ENCODE results near the gene CAMK4. TPM values are rescaled to one million over a fixed set of nuclear protein-coding genes. Genes with fewer than 3 reads are reported as not detected.
"Not testable (repeated sequence)": the region's sequence is repeated elsewhere in the genome, so short reads cannot be mapped to it uniquely, and the experiment has no call there.

Gene CAMK4
- total RNA-seq, 4 donors from 2014 or later: 3.5 to 38.8 (median 6.2) TPM

- no peaks in the 10 kb centered on the region for H3K9me3 ChIP-seq
- no peak overlapping the region for H3K27ac ChIP-seq
- no peaks in the 10 kb centered on the region for H3K27me3 ChIP-seq
- no peaks in the 10 kb centered on the region for H3K4me1 ChIP-seq
- TF ChIP-seq POLR2A (IDR thresholded peaks at IDR 0.05) (no peak), CTCF (IDR thresholded peaks at IDR 0.05) (no peak)
- no peak for DNase-seq
- H3K4me3 ChIP-seq: no peak overlapping the region
- no peaks in the 10 kb centered on the region for H3K36me3 ChIP-seq
Measured at GRCh38 chr5:111401906-111402305, 177.7 kb downstream of the CAMK4 start.

GRCh38 chr5:111404270-111404769 is 180.1 kb downstream of the CAMK4 start:
- no peak for DNase-seq
- no peaks in the 10 kb centered on the region for H3K9me3 ChIP-seq
- no peaks in the 10 kb centered on the region for H3K4me1 ChIP-seq
- no peak overlapping the region for H3K27ac ChIP-seq
- TF ChIP-seq POLR2A (IDR thresholded peaks at IDR 0.05): no peak
- no peak for TF ChIP-seq CTCF (IDR thresholded peaks at IDR 0.05)
- H3K36me3 ChIP-seq: no peaks in the 10 kb centered on the region
- no peaks in the 10 kb centered on the region for H3K27me3 ChIP-seq
- no peak overlapping the region for H3K4me3 ChIP-seq

- Histone ChIP-seq H3K9me3 (no peaks in the 10 kb centered on the region), H3K27ac (no peak overlapping the region), H3K4me3 (no peak overlapping the region), H3K36me3 (no peaks in the 10 kb centered on the region), H3K4me1 (no peaks in the 10 kb centered on the region), H3K27me3 (no peaks in the 10 kb centered on the region)
- TF ChIP-seq POLR2A (IDR thresholded peaks at IDR 0.05) (no peak), CTCF (IDR thresholded peaks at IDR 0.05) (no peak)
- DNase-seq: no peak
Measured at GRCh38 chr5:111407562-111407961, 183.4 kb downstream of the CAMK4 start.

- no peaks in the 10 kb centered on the region for H3K9me3 ChIP-seq
- no peaks in the 10 kb centered on the region for H3K4me1 ChIP-seq
- no peak overlapping the region for H3K27ac ChIP-seq
- no peaks in the 10 kb centered on the region for H3K27me3 ChIP-seq
- no peak for TF ChIP-seq POLR2A (IDR thresholded peaks at IDR 0.05)
- TF ChIP-seq CTCF (IDR thresholded peaks at IDR 0.05): no peak
- no peak overlapping the region for H3K4me3 ChIP-seq
- DNase-seq: no peak
- H3K36me3 ChIP-seq: no peaks in the 10 kb centered on the region
Measured at GRCh38 chr5:111408817-111409216, 184.6 kb downstream of the CAMK4 start.

- H3K27ac ChIP-seq, H3K4me3 ChIP-seq, DNase-seq, H3K27me3 ChIP-seq, H3K4me1 ChIP-seq, H3K9me3 ChIP-seq, H3K36me3 ChIP-seq: not testable (repeated sequence)
Measured at GRCh38 chr5:111409266-111409665, 185.1 kb downstream of the CAMK4 start.

- not testable (repeated sequence) for H3K36me3 ChIP-seq, H3K4me3 ChIP-seq, H3K27me3 ChIP-seq, DNase-seq, H3K9me3 ChIP-seq, H3K27ac ChIP-seq, H3K4me1 ChIP-seq
Measured at GRCh38 chr5:111410067-111410466, 185.9 kb downstream of the CAMK4 start.

- H3K27me3 ChIP-seq: no peaks in the 10 kb centered on the region
- no peak for TF ChIP-seq CTCF (IDR thresholded peaks at IDR 0.05)
- TF ChIP-seq POLR2A (IDR thresholded peaks at IDR 0.05): no peak
- H3K4me1 ChIP-seq: no peaks in the 10 kb centered on the region
- no peaks in the 10 kb centered on the region for H3K36me3 ChIP-seq
- no peak overlapping the region for H3K4me3 ChIP-seq
- no peak overlapping the region for H3K27ac ChIP-seq
- H3K9me3 ChIP-seq: no peaks in the 10 kb centered on the region
- DNase-seq: no peak
Measured at GRCh38 chr5:111411301-111411700, 187.1 kb downstream of the CAMK4 start.
